Transverse colon (tissue), 4 donors: Measurements from ENCODE around the gene DRC3.

Experiments used
- EP300 ChIP-seq: sonication (generic); formaldehyde crosslinking; IDR thresholded peaks from one replicate; pipeline ENCODE4 v1.6.1; 2017; ENCODE audit warnings: antibody characterized with exemption, low read depth
- POLR2A ChIP-seq: fragments of 450-650 bp; IDR thresholded peaks from one replicate; pipeline ENCODE4 v1.6.1; 2016; ENCODE audit warnings: antibody characterized with exemption, mild to moderate bottlenecking, moderate library complexity
- POLR2AphosphoS5 ChIP-seq, 3 donors: sonication (generic); formaldehyde crosslinking; IDR thresholded peaks; one replicate each; pipeline ENCODE4 v1.6.1; 2016; ENCODE audit warnings: antibody characterized with exemption in 3 of 3
- TF ChIP-seq, protein P1 (sequence below), 5 experiments: fragments of 200-600 bp in 3 of 5; fragments of 450-650 bp in 2 of 5; sonication (generic) in 3 of 5; IDR thresholded peaks; 1 replicate in 2 of 5; 2 replicates in 3 of 5; pipeline ENCODE4 v1.5.1; 2016 to 2017; ENCODE audit warnings: antibody characterized with exemption in 5 of 5, inconsistent platforms in 3 of 5, mild to moderate bottlenecking in 2 of 5, moderate library complexity in 1 of 5

DNA sequence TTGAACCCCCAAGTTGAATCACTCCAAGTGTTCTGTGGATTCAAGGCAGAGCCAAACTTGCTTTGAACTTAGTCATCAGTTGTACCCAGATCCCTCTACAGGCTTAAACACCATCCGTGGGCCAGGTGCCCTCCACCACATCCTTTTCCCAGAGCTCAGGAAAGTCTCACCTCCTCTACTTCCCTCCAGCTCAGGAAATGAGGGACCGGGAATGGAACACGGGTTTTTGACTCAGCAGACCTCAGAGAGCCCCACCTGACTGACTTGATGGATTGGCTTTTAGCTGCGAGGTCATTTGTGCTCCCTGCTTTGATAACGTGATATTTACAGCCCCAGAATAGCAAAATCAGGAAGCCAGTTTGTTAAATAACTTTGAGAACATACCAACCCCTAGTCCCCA is 86.6 kb downstream of the DRC3 start:
- TF ChIP-seq, protein P1, sequence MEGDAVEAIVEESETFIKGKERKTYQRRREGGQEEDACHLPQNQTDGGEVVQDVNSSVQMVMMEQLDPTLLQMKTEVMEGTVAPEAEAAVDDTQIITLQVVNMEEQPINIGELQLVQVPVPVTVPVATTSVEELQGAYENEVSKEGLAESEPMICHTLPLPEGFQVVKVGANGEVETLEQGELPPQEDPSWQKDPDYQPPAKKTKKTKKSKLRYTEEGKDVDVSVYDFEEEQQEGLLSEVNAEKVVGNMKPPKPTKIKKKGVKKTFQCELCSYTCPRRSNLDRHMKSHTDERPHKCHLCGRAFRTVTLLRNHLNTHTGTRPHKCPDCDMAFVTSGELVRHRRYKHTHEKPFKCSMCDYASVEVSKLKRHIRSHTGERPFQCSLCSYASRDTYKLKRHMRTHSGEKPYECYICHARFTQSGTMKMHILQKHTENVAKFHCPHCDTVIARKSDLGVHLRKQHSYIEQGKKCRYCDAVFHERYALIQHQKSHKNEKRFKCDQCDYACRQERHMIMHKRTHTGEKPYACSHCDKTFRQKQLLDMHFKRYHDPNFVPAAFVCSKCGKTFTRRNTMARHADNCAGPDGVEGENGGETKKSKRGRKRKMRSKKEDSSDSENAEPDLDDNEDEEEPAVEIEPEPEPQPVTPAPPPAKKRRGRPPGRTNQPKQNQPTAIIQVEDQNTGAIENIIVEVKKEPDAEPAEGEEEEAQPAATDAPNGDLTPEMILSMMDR (IDR thresholded peaks at IDR 0.05): no peak
- TF ChIP-seq POLR2A (no peak), EP300 (no peak), POLR2AphosphoS5 (IDR thresholded peaks at IDR 0.05) (no peak)
